ENCODE results near the gene NR5A1.

NR5A1 gene

GRCh38 chr9:124497441-124497840 lies 9.8 kb downstream of the NR5A1 start:
- no peak for DNase-seq (ENCODE audit: low read depth)
- no peak for TF ChIP-seq CTCF (IDR thresholded peaks at IDR 0.05; ENCODE audit: low read depth, low read length, missing control alignments)
- in situ Hi-C loops (cut with HindIII; ENCODE audit: low sequenced_read_pairs) = no loop called here
- H3K4me3 ChIP-seq (ENCODE audit: low read depth, low read length) = no peak overlapping the region

DNA sequence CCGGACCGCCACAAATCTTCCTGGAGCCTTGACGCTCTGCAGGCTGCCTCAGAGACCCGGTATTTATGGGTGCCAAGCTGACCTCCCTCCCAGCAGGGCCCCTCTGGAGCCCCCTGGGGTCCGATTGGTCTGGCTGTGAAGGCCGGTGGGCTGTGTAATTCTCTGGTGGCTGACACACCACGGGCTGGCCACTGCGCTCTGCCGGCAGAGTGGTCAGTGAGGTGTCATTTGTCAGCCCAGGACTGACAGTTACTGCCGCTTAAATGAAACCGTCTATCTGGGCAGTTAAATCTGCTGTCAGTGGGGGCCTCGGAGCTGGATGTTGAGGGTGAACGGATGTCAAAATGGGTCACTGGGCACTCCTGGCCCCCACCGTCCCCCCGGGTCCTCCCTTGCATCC lies 10.7 kb downstream of the NR5A1 start:
- DNase-seq (ENCODE audit: low read depth) = no peak
- no peak for TF ChIP-seq CTCF (IDR thresholded peaks at IDR 0.05; ENCODE audit: low read depth, low read length, missing control alignments)
- H3K4me3 ChIP-seq (ENCODE audit: low read depth, low read length) = no peak overlapping the region
- in situ Hi-C loops (cut with HindIII; ENCODE audit: low sequenced_read_pairs) = no loop called here

DNA sequence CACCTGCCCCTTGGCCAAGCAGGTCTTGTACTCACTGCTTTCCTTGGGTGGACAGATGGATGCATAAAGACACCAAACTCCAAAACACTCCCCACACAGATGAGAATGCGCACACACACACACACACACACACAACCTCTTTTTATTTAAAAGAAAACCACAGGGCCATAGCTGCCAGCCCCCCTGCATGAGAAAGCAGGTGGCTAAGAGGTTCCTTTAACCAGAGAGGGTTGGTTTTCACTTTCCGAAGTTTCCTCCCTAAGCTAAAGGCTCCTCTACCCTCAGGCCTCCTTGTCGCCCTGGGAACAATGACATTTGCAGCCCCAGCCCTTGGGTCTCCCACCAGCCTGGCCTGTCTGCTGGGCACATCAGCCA lies 11.1 kb downstream of the NR5A1 start:
- in situ Hi-C loops (cut with HindIII; ENCODE audit: low sequenced_read_pairs) = no loop called here
- TF ChIP-seq CTCF (IDR thresholded peaks at IDR 0.05; ENCODE audit: low read depth, low read length, missing control alignments) = no peak
- H3K4me3 ChIP-seq (ENCODE audit: low read depth, low read length) = no peak overlapping the region
- DNase-seq (ENCODE audit: low read depth) = no peak

- in situ Hi-C loops (cut with HindIII; ENCODE audit: low sequenced_read_pairs) = no loop called here
- H3K4me3 ChIP-seq (ENCODE audit: low read depth, low read length) = no peak overlapping the region
- no peak for DNase-seq (ENCODE audit: low read depth)
- no peak for TF ChIP-seq CTCF (IDR thresholded peaks at IDR 0.05; ENCODE audit: low read depth, low read length, missing control alignments)
Measured at GRCh38 chr9:124495126-124496074, 11.8 kb downstream of the NR5A1 start.

DNA sequence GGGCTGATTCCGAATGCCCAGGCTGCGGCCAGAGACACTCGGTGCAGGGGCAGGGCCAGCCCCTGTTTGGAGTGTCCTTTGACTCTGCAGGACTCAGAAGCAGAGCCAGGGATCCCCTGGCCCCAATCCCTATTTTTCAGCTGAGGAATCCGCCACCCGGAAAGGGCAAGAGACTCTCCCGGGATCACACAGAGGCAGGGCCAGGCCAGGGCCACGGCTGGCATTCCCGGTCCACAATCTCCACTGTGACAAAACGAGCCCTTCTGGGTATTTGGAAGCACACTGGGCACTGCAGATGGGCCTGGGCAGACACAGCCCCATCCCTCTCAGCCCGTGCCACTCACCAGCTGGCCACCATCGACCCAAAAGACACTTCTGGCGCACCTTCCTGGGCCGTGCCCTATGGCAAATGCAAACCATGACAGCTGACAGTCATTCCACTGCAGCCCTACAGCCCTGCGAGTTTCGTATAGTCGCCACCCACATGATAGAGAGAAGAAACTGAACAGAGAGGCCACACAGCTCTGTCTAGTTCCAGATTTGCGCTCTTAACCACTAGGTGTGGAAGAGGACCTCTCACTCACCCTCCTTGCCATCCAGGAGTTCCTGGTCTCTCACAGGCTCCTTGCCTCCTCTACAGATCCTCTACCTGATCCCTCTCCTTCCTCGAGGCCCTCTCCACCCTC lies 13.3 kb downstream of the NR5A1 start:
- H3K4me3 ChIP-seq (ENCODE audit: low read depth, low read length) = no peak overlapping the region
- TF ChIP-seq CTCF (IDR thresholded peaks at IDR 0.05; ENCODE audit: low read depth, low read length, missing control alignments) = no peak
- in situ Hi-C loops (cut with HindIII; ENCODE audit: low sequenced_read_pairs) = no loop called here
- no peak for DNase-seq (ENCODE audit: low read depth)

GRCh38 chr9:124493218-124493617 lies 14.0 kb downstream of the NR5A1 start:
- no peak for TF ChIP-seq CTCF (IDR thresholded peaks at IDR 0.05; ENCODE audit: low read depth, low read length, missing control alignments)
- no peak overlapping the region for H3K4me3 ChIP-seq (ENCODE audit: low read depth, low read length)
- no peak for DNase-seq (ENCODE audit: low read depth)
- in situ Hi-C loops (cut with HindIII; ENCODE audit: low sequenced_read_pairs) = no loop called here
